ENCODE measurements around the gene ZNF536.
"Not testable (repeated sequence)": the region's sequence is repeated elsewhere in the genome, so short reads cannot be mapped to it uniquely, and the experiment has no call there.

Gene ZNF536

DNA sequence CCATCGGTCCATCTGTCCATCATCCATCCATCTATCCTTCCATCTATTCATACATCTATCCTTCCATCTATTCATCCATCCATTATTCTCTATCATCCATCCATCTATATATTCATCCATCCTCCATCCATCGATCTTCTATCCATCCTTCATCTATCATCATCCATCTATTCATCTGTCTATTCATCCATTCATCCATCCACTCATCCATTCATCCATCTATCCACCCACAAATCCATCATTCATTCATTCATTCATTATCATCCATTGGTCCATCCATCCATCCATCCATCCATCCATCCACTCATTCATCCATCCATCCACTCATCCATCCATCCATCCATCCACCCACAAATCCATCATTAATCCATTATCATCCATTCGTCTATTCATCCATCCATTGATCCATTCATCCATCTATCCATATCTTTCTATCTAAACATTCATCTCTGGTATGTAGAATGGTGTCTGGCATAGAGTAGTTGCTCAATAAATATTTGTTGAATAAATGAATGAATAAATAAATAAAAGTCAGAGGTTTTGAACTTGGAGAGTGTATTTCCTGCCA lies 36.6 kb downstream of the ZNF536 start:
- in situ Hi-C loops (cut with MboI; ENCODE audit: low sequenced_read_pairs): no loop called here

DNA sequence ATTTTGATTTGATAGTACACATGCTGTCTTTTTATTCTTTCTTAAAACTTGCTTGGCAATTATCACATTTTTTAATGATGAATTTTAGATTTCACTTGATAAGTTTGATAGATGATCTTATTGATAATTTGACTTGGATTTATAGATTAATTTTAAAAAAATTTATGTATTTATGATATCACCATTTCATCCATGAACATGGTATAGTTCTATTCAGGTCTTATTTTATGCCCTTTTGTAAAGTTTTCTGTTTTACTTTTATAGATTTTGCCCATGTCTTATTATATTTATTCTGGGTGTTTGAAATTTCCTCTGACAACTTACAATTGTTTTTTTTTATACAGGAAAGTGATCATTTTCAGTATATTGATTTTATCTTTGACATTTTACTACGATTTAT lies 39.5 kb downstream of the ZNF536 start:
- in situ Hi-C loops (cut with MboI; ENCODE audit: low sequenced_read_pairs): no loop called here

DNA sequence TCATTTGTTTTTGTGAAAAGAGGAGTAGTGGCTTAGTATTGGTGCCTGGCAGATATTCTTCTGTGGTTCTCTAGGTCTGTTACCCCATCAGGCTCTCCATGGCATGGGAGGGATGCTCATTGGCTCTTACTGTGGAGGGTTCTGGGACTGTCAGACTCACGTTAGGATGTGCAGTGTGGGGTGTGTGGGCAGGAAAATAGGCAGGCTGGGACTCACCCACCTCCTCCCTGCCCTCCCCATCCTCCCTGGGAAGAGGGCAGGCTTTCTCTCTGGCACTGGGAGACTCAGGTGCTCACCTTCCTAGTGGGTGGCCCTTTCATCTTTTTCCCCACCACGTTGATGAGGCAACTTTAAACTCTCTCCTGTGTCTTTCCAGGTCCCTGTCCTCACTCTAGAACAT lies 44.2 kb downstream of the ZNF536 start:
- in situ Hi-C loops (cut with MboI; ENCODE audit: low sequenced_read_pairs): no loop called here

DNA sequence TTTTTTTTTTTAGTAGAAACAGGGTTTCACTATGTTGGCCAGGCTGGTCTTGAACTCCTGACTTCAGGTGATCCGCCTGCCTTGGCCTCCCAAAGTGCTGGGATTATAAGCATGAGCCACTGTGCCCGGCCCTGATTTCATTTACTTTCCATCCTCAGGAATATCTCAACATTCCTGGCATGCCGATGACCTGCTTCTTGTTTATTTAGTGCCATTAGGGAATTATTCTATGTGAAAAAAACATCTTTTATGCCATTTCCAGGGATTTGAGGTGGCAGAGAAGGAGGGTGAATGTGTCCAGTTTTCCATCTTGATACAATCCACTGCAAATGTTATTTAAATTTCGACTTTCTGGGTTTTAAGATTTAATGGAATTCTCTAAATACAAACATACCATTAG lies 45.0 kb downstream of the ZNF536 start:
- in situ Hi-C loops (cut with MboI; ENCODE audit: low sequenced_read_pairs): not testable (repeated sequence)

DNA sequence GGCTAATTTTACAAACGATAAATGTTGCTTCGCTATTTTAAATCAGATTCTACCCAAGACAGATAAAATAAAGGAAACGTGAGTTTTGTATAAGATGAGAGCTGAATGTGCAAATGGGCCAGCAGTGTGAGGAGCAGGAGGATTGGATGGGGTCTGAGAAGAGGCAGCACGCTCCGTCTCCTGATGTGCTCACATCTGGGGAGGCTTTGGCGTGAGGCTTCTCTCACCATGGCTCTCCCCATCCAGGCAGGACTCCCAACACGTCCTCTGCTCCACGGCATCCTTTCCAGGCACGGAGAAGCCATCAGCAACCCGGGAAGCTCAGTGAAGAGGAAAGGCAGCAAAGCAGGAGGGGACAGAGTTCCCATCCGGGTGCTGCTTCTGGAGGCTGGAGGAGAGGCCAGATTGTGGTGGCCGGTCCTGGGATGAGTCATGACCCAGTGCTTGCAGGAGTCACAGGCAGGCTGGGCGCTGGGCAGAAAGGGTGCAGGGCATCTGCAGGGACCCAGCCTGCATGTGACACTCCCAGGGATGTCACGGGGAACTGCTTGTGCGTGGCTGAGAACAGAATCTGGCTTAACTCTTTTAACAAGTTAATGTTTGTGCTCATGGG lies 47.5 kb downstream of the ZNF536 start:
- in situ Hi-C loops (cut with MboI; ENCODE audit: low sequenced_read_pairs): no loop called here

DNA sequence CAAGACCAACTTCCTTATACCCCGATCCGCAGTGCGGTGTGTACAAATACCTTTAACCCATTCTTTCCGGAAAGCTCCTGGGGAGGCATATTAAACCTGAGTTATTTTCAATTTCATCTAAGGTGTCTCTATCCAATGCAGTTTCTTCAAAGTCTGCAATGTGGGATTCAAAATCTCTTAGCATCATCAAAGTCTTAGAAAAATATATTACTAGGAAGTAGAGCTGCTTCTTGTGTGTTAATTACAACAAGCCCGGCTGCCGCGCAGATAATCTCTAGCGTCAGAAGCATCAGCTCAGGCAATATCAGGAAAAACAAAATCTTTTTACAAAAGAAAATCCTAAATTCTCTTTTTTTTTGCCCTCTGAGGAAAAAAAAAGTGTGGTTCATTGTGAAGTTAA lies 48.1 kb downstream of the ZNF536 start:
- in situ Hi-C loops (cut with MboI; ENCODE audit: low sequenced_read_pairs): no loop called here

DNA sequence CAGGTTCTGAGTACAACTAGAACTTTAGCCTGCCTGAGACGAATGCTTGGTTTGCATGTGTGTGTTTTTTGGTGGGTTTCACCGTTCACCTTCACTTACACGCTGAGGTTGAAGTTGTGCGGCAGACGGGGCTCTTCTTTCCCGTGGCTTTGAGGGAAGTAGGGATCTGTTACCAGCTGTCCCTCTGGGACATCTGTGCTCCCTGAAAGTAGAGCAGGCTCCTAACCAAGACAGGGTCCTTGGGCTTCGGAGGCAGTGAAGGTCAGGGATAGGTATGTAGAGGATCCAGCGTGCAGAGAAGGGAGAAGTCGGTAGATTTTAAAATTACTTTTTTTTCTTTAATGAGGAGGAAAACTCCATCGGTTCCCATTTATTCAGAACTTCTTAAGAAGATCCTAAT lies 48.7 kb downstream of the ZNF536 start:
- in situ Hi-C loops (cut with MboI; ENCODE audit: low sequenced_read_pairs): no loop called here

DNA sequence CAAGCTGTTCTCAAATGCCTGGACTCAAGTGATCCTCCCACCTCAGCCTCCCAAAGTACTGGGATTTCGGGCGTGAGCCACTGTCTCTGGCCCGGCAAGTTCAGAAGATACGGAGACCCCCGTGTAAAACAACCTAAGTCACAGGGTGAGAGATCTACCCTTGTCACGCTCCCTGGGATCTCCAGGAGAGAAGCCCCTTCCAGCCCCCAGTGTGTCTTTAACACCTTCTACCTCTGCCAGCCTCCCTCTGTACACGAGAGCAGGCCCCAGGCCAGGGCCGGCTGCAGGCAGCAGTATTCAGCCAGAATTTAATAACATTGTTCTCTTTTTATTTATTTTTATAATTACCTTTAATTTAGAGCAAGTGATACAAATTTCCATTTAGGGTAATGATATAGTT lies 49.4 kb downstream of the ZNF536 start:
- in situ Hi-C loops (cut with MboI; ENCODE audit: low sequenced_read_pairs): no loop called here

DNA sequence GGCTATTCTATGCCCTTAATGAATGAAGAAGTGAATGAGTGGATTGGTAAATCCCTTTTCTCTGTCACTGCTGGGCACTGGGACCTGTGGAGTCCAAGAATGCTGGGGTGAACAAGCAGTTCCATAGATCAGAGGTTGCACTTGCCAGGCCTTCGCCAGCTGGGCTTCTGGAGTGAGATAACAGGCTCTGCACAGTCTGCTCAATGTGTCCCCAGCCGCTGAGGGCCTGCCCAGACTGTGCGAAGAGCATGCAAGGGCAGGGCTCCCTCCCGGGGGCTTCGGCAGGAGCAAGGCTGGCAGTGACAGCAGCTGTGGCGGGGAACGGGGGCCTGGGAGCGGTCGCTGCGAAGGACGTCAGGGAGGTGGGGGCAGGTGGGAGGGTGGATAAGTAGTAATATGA lies 51.3 kb downstream of the ZNF536 start:
- in situ Hi-C loops (cut with MboI; ENCODE audit: low sequenced_read_pairs): no loop called here

DNA sequence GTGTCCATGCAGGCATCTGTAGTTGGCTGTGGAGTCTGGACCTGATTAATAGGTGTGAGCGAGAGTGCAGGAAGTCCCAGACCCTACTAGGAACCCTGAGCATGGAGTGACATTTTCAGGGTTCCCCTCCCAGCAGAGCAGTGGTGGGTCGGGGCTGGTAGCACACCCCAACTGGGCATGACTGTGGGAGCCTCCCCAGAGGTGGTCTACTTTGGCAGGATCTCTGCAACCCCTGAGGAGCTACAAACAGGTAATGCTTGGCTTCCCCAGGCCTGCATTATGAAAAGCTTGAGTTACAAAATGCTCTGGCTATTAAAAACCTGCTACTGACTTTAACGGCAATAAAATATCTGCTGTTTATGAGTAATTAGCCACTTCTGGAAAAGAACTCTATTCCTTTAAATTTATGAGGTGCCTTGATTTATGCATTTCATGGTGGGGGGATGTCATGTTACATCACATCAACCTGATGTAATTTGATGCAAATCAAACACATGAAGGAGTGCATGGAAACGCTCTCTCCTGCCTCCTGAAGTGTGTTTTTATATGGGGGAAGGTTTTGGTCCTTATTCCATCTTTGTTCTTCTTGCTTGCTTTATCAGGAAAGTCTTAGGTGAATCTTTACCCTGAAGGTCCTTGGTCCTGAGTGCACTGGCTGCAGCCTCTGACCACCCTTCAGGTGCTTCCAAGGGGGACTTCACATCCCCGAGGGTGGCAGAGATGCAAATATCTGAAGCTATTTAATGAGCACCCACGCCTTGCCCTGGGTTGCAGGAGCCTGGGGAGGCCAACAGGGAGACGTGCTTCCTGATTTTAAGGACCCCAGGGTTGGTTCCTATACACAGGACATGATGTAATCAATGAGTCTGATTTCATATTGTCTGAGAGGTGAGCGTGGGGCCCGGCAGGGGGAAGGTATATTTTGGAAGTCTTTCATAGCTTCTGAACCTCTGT lies 54.0 kb downstream of the ZNF536 start:
- in situ Hi-C loops (cut with MboI; ENCODE audit: low sequenced_read_pairs): no loop called here

DNA sequence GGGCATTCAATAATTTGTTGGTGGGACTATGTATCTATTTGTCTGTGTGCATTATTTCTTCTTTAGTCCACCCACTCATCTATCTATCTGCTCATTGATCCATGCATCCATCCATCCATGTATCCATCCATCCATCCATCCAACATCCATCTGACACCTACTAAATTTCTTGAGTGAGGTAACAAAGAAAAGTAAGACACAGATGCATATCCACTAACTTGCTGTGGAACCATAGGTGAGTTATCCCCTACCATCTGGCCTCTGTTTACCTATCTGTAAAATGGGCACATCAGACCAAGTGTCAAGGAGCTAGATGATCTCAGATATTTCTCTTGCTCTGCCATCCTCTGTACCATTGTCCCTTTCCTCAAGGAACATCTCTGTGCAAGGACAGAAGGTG lies 54.7 kb downstream of the ZNF536 start:
- in situ Hi-C loops (cut with MboI; ENCODE audit: low sequenced_read_pairs): no loop called here

DNA sequence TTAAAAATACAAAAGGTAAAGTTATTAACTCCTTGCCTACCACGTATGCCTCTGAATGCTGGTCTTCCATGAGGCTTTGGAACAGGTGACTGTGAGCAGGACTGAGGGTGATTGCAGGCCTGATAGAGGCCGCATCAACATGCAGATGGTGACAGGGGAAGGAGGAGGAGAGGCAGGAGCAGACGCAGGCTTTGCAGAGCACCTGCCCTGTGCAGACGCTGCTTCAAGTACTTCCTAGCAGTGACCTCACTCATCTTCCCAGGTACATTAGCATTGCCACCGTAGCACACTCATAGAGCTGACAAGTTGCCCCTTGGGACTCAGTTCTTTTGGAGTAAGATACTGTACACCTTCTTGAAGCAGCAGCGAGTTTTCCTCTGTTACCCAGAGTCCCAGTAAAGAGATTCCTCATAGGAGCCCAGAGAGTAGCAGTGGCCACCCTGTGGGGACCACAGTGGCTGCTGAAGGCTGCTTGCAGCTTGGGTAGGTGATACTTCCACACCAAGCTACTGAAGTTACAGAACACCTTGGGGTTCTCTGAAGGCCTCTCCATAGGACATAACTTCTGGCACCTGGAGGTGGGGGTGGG lies 56.0 kb downstream of the ZNF536 start:
- in situ Hi-C loops (cut with MboI; ENCODE audit: low sequenced_read_pairs): no loop called here

DNA sequence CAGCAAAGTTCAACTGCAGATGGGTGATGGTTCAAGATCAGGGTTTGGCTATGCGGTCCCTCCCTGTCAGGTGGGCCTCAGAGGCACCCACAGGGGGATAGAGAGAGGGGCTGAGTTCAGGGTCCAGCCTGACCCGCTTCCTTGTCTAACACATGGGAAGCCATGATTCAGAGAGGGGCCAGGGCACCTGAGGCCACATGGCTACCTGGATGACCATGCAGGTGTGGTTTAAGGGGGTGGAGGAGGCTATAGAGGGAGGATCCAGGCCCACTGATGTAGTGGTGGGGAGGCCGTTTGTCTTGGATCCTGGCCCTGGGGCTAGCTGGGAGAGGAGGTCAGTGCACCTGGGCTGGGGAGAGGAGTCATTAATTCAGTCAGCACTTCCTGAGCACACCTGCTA lies 56.7 kb downstream of the ZNF536 start:
- in situ Hi-C loops (cut with MboI; ENCODE audit: low sequenced_read_pairs): no loop called here

DNA sequence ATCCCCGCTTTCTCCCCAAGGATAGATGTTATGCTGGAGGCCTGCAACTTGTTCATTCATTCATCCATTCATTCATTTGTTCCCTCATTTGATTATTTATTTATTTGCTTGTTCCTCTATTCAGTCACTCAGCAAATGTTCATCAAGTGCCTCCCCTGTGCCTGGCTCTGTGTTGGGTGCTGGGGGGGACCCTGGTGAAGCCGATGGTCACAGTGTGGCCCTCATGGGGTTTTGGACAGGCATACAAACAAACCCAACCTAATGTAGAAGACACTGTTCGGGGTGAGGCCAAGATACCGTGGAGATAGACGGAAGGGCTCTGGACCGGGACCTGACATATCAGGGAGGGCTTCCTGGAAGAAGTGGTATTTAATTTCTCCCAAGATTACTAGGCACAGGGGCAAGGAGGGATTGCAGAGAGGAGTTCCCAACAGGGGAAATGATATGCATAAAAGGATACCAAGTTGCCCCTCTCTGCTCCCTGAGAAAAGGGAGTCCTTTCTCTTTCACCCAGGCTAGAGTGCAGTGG lies 58.1 kb downstream of the ZNF536 start:
- in situ Hi-C loops (cut with MboI; ENCODE audit: low sequenced_read_pairs): no loop called here

DNA sequence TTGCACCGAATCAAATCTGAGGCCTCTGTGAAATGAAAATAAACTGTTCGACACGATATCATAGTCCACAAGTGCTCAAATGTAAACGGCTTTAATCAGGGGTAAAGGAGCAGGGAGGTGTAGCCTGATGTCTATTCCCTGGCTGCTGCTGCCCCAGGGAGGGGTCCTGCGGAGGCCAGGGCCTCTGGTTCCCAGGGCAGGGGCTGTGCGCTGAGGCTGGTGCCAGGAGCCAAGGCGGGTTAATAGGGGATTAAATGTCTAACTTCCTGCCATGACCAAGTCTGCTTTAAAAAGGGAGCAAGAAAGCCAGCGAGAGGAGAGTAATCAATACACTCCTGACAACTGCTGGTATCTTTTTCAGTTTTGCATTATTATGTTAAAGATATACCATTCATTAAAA lies 59.4 kb downstream of the ZNF536 start:
- in situ Hi-C loops (cut with MboI; ENCODE audit: low sequenced_read_pairs): no loop called here

DNA sequence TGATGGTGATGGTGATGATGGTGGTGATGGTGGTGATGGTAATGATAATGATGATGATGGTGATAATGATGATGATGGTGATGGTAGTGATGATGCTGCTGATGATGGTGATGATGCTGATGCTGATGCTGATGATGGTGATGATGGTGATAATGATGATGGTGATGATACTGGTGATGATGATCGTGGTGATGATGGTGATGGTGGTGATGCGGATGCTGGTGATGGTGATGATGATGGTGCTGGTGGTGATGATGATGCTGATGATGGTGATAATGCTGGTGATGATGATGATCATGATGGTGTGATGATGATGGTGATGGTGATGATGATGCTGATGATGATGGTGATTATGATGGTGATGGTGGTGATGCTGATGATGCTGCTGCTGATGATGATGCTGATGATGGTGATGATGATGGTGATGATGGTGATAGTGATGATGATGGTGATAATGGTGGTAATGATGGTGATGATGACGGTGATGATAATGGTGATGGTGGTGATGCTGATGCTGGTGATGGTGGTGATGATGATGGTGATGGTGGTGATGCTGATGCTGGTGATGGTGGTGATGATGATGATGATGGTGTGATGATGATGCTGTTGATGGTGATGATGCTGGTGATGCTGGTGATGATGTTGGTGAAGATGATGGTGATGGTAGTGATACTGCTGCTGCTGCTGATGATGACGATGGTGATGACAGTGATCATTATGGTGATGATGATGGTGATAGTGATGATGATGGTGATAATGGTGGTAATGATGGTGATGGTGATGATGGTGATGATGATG lies 62.8 kb downstream of the ZNF536 start:
- in situ Hi-C loops (cut with MboI; ENCODE audit: low sequenced_read_pairs): no loop called here

DNA sequence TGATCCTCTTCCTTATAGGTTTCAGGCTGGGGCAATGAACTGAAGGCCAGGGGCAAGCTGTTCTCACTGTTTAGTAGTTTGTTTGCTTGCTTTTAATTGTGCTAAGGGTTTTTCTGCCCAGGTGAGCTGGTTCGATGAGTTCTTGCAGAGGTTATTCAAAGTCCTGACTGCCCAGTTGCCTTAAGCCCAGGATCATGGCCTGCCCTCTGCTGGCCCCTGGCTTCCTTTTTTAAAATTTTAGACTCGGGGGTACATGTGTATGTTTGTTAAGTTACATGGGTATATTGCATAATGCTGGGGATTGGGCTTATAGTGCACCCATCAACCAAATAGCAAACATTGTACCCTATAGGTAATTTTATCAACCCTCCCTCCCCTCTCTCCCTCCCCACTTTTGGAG lies 65.7 kb downstream of the ZNF536 start:
- in situ Hi-C loops (cut with MboI; ENCODE audit: low sequenced_read_pairs): no loop called here

DNA sequence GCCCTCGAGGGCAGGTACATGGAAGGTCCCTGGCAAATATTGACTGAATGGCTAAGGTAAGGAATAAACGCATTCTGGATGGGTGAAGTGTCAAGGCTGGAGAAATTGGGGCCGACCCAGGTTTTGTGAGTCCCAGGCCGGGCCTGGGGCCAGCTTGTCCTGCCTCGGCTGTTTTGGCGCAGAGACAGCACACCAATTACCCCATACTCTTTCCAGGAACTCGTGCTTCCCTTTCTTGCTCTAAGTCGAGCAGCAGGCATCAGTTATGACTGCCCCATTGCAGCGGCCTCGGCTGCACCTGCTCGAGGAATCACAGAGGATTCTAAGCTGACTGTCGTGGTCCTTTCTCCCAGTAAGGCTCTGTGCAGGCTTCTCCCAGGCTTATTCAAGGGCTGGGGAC lies 67.1 kb downstream of the ZNF536 start:
- in situ Hi-C loops (cut with MboI; ENCODE audit: low sequenced_read_pairs): no loop called here

DNA sequence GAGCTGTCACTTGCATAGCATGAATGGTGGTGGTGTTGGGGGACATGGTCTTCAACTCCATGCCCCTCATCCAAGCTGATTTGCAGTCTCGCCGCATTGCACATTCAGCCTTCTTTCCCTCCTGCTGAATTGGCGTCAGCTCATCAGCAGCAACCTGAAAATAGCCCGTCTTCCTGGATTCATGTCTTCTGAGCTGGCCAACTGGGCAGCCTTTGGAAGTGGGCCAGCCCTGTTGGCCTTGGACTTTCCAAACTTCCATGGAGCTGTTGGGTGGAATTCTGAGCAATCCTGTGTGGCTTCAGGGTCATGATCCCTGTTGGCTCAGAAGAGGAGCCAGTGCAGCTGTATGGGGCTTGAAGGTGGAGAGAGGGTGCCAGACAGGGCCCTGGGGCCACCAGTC lies 68.8 kb downstream of the ZNF536 start:
- in situ Hi-C loops (cut with MboI; ENCODE audit: low sequenced_read_pairs): no loop called here

DNA sequence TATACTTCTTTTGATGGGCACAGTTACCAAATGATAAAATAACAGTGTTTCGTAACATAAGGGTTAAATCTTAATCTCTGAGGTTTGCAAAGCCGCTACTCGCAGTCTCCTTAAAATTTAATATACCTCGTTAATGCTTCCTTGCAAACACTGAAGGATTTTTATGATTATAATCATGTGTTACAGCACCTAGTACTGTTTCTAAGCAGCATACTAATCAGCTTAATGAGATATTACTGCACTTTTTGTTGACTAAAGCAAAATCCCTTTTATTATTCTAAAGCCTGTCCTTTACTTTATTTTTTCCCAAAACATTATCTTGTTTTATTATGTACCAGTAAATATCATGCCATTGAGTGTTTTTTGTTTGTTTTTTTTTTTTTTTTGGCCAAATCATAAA lies 70.5 kb downstream of the ZNF536 start:
- in situ Hi-C loops (cut with MboI; ENCODE audit: low sequenced_read_pairs): no loop called here

Measured in HL-60/S4 (cell line).